GM23248 (cell line): Measurements from ENCODE around the gene ALDH3B2.

Source experiments
- EZH2 ChIP-seq: fragments of 200-600 bp; sonication (generic); IDR thresholded peaks from 2 replicates; pipeline ENCODE4 v1.6.1; 2018; ENCODE audit warnings: antibody characterized with exemption, mild to moderate bottlenecking; ENCODE audit not compliant: insufficient read depth, poor library complexity, severe bottlenecking
- EZH2phosphoT487 ChIP-seq: fragments of 200-600 bp; sonication (generic); IDR thresholded peaks from 2 replicates; pipeline ENCODE4 v1.6.1; 2018; ENCODE audit warnings: antibody characterized with exemption, moderate library complexity, mild to moderate bottlenecking, low read depth; ENCODE audit not compliant: insufficient read depth

GRCh38 chr11:67630228-67630942 lies 44.0 kb downstream of the ALDH3B2 start:
- no peak for TF ChIP-seq EZH2
- no peak for TF ChIP-seq EZH2phosphoT487
